Bone marrow (tissue), 2 donors: ENCODE data around the gene NCF1.
"Not testable (repeated sequence)": the region's sequence is repeated elsewhere in the genome, so short reads cannot be mapped to it uniquely, and the experiment has no call there.

ENCODE experiments used
- DNase-seq, 2 donors: peaks; one replicate each; lab custom pipeline; 2025; lab: John Stamatoyannopoulos, UW

NCF1 gene

GRCh38 chr7:74788369-74789150, 14.7 kb downstream of the NCF1 start:
- DNase-seq = peak; percentile 85 to 91

- not testable (repeated sequence) for DNase-seq
Measured at GRCh38 chr7:74789200-74789736, 15.5 kb downstream of the NCF1 start.

- DNase-seq = not testable (repeated sequence)
Measured at GRCh38 chr7:74797848-74798622, 24.2 kb downstream of the NCF1 start.

GRCh38 chr7:74798644-74799043, 24.8 kb downstream of the NCF1 start:
- DNase-seq = not testable (repeated sequence)

GRCh38 chr7:74815882-74816281, 42.1 kb downstream of the NCF1 start:
- DNase-seq = not testable (repeated sequence)

GRCh38 chr7:74820146-74820805, 46.5 kb downstream of the NCF1 start:
- DNase-seq = not testable (repeated sequence)

- not testable (repeated sequence) for DNase-seq
Measured at GRCh38 chr7:74821259-74821658, 47.4 kb downstream of the NCF1 start.

- not testable (repeated sequence) for DNase-seq
Measured at GRCh38 chr7:74829959-74830358, 56.1 kb downstream of the NCF1 start.

- DNase-seq = not testable (repeated sequence)
Measured at GRCh38 chr7:74830411-74830810, 56.6 kb downstream of the NCF1 start.
